ENCODE measurements around the gene WSB1.
"Not testable (repeated sequence)": the region's sequence is repeated elsewhere in the genome, so short reads cannot be mapped to it uniquely, and the experiment has no call there.

WSB1 gene

DNA sequence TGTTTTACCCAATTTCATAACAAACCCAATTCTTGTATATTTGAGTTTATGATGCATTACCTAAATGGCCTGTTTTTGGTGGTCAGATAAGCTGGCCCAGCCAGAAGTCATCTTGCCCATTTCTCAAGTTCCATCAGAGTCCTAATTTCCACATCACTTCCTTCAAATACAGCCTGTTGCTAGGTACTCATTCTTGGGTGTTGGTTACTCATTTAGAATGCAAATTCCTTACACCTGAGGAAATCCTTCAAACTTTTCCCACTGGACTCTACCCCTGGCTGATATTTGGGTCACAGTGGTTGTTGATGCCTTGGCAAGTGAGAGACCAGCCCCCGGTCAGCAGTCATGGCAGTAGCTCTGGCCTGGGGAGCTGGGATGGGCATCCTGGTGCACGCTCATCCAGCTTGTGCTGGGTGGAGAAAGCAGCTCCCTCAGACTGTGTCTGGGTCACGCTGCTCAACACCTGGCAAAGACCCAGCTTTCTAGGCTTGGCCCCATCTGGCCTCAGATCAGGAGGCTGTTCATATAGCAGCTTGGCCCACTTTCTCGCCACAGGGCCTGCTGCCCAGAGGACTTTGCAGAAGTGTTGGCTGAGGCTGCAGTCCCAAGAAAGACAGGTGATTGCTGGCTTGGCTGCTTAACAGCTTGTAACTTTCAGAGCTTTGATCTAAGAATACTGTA lies 25.8 kb downstream of the WSB1 start:
- no peak for DNase-seq

DNA sequence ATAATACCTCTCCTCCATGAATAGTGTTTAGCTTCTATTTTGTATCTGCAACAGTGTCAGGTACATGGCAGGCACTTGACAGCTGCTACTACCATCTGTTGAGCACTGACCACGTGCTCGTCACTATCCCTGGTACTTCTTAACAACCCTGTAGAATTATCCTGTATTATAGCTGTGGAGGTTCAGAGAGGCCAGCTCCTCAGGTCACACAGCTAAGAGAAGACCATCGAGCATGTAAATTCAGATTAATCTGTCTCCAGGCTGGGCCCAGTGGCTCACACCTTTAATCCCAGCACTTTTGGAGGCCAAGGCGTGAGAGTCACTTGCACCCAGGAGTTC lies 26.3 kb downstream of the WSB1 start:
- no peak for DNase-seq

DNA sequence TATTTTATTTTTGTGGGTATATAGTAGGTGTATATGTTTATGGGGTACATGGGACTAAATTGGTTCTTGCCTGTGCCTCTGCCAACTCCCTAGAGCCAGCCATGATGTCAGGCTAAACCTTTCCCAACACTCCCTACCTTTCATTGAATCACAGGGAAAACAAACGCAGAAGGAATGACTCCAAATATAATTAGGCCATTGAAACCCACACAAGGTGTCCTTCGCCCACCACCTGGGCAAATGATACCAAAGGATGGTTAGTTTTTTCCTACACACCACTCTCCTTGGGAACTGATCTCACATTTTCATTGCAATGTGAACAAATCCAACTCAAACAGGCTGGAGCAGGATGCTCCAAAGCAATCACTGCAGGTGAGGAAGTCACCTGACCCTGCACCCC lies 27.5 kb downstream of the WSB1 start:
- DNase-seq: no peak

DNA sequence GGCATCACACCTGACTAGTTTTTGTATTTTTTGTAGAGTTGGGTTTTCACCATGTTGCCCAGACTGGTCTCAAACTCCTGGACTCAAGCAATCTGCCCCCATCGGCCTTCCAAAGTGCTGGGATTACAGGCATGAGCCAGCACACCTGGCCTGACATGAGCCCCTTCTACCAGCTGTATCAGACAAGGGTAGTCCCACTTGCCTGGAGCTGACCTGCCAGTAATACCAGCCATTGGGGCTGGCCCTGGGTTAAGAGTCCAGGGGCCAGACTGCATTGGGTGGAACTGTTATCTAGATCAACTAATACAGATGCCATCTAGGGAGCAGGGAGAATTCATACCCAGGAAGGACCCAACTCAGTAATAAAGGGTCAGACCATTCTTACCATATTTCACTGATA lies 28.1 kb downstream of the WSB1 start:
- no peak for DNase-seq

DNA sequence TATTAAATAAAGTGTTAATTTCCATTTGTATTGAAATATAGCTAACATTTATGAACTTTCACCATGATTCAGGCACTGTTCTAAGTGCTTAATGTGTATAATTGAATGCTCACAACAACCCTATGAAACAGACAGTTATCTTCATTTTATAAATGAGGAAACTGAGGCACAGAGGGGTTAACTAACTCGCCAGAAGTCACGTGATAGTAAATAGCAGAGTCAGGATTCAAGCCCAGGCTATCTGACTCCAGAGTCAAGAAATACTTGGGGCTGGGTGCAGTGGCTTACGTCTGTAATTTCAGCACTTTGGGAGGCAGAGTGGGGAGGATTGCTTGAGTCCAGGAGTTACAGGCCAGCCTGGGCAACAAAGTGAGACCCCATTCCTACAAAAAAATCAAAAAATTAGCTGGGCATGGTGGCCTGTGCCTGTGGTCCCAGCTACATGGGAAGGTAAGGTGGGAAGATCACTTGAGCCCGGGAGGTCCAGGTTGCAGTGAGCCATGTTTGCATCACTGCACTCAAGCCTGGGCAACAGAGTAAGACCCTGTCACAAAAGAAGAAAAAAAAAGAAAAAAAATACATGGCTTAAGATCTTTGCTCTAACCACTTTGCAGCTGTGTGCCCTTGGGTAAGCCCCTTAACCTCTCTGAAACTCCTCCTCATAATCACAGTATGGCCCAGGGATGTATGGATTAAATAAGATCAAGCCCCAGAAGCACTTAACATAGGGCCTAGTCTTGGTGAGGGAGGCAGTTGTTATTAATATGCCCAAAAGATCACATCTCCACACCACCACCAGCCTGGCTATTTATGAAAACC lies 29.0 kb downstream of the WSB1 start:
- DNase-seq: no peak

DNA sequence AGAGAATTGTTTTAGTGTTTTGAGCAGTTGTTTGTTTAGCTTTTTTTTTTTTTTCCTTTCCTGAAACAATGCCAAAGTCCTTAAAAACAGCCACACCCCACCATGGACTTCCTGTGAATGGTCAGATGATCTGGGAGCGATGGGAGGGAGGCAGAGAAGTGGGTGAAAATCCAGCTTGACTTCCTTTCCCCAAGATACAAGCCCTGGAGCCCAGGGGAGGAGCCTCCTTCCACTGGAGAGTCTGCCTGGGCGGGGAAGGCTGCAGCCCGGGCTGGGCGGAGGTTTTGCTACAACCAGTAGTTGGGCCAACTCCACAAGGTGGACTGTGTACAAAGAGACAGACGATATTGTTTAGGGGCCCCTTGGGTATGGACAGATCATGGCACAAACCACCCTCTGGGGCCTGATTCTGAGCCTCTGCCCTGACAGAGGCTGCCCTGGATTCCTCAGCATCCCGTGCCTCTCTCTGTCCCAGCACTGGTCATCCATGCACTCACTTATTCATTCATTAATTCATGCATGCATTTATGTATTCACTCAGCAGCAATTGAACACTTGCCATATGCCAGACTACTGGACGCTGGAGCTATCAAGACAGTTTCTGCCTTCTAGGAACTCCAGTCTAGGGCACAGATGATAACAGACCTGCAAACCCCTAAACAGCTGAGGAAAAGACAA lies 29.8 kb downstream of the WSB1 start:
- no peak for DNase-seq

DNA sequence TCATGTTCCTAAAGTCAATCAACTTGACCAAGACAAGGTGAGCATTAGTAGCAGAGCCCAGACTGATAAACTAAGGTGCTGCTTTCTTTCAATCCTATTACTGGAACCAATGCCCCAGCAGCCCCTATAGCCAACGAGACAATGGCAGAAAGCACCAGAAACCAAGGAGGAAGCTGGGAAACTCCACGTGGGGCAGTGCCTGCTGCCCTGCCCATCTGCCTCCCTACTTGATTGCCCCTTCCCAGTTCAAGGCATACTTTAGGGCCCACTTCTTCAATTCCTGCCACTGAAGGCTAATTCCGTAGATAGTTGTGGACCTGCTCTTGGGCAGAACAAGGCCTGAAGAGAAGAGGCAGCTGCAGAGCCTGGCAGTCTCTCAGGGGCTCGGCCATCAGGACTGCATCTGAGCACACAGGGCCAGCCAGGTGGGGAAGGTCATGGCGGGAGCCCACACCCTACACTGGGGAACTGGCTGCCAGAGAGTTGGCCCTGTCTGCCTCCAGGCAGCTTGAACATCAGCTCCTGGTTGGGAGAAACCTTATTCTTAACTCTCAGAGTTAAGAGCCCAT lies 30.9 kb downstream of the WSB1 start:
- no peak for DNase-seq

DNA sequence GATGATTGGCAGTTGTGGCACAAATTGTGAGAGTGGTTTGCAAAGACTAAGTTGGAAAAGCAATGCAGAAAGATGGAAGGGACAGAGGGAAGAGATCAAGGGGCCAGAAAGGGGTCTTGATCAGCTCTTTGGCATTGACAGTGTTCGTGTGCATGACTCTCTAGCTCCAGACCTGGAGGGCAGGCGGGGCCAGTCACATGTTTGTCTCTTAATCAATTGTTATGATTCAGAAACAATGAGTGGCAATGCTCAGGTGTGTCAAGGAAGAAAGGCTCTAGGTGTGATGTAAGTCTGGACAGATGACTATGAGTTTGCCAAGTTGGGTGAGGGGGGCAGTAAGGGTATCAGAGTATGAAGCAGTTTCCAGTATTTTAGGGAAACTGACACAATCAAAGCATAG lies 32.1 kb downstream of the WSB1 start:
- no peak for DNase-seq

DNA sequence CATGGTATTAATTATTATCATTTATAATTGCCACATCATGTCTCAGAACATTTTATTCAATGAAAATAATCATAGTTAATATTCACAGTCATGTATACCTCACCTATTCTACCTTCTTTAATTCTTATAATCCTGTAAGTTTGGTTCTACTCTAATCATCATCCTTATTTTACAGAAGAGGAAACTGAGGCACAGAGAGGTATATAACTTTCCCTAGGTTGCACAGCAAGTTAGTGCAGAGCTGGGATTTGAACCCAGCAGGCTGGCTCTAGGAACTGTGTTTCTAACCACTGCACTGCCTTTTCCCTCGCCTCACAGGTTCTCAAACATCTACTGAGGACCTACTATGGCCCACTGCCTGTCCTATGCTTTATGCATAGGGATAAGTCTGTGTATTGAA lies 32.7 kb downstream of the WSB1 start:
- DNase-seq: no peak

DNA sequence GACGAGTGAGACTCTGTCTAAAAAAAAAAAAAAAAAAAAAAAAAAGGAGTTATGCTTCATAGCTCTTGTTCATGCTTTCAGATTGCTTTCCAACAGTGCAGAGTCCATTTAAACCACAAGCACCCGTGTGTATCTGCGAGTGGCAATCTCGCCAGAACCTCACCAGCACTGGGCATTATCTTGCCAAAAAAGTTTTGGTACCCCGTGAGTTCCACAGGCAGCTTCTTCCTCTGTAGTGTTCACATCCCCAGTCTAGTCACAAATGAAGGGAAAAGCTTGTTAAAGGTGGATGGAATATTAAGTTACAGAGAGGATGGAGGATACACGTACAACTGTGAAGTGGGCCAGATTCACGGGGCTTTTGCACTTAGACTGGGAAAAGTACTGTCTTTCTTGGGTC lies 33.5 kb downstream of the WSB1 start:
- no peak for DNase-seq

DNA sequence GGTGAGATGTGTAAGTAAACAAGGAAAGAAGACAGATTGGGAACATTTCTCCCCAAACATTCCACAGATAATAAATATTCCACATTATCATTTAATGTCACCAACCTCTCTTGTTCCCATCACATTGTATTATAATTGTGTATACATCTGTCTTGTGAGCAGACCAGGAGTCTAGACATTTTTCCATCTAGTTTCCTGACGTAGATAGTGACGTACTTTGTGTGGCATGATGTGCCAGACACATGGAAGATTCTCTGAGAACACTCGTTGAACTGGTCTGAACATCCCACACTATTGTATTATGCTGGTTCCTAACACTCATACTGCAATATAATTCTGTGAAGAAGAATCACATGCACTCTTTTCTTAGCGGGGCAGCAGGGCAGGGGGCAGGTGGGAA lies 34.0 kb downstream of the WSB1 start:
- DNase-seq: no peak

DNA sequence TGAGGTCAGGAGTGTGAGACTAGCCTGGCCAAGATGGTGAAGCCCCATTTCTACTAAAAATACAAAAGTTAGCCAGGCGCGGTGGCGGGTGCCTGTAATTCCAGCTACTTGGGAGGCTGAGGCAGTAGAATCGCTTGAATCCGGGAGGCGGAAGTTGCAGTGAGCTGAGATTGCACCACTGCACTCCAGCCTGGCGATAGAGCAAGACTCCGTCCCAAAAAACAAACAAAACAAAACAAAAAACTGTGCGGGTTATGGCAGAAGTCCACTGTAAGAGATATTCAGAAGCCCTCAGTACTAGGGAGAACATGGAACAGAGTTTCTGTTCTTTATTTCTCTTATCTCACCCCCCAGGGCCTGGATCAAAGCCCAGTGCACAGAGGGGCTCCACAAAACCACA lies 34.8 kb downstream of the WSB1 start:
- not testable (repeated sequence) for DNase-seq

DNA sequence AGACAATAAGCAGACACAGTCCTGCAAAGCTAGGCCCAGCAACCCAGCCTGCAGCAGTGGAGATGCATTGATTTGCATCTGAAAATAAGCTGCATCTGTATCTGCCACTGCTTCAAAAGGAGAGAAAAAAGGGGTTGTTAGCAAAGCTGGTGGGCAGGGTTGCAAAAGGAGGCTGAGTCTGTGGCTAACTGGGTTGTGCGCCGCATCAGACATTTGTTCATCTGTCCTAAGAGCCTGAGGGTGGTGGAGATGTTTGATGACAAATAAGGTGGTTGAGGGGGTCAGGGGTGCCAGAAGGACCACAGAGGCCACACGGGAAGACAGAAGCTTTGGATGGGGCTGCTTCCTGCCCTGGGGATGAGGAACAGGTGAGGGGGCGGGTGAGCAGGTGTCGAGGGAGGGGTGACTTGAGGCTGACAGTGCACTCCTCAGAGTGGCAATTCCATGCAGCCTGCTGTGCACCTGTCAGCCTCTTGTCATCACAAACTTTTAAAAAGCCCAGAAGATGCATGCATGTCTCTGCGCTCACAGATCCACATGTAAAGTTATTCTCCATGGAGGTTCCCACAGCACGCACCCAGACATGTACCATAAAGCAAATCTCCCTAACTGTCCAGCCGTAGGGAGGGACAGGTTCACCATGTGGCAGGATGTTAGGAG lies 35.4 kb downstream of the WSB1 start:
- DNase-seq: no peak

DNA sequence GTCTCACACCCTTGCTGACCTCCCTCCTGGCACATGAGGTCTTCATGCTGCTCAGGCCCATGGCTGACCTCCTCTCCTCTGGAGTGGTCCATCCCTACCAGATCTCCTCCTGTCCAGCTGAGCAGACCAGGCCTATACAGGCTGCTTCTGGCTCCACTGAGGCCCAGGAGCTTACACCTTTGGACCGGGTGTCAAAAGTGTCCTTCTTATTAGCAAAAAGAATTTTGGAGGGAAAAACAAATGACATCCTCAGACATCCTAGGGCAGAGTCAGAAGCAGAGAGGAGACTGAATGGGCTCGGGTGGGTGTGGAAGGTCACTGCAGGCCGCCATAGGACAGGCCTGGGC lies 38.1 kb downstream of the WSB1 start:
- no peak for DNase-seq

DNA sequence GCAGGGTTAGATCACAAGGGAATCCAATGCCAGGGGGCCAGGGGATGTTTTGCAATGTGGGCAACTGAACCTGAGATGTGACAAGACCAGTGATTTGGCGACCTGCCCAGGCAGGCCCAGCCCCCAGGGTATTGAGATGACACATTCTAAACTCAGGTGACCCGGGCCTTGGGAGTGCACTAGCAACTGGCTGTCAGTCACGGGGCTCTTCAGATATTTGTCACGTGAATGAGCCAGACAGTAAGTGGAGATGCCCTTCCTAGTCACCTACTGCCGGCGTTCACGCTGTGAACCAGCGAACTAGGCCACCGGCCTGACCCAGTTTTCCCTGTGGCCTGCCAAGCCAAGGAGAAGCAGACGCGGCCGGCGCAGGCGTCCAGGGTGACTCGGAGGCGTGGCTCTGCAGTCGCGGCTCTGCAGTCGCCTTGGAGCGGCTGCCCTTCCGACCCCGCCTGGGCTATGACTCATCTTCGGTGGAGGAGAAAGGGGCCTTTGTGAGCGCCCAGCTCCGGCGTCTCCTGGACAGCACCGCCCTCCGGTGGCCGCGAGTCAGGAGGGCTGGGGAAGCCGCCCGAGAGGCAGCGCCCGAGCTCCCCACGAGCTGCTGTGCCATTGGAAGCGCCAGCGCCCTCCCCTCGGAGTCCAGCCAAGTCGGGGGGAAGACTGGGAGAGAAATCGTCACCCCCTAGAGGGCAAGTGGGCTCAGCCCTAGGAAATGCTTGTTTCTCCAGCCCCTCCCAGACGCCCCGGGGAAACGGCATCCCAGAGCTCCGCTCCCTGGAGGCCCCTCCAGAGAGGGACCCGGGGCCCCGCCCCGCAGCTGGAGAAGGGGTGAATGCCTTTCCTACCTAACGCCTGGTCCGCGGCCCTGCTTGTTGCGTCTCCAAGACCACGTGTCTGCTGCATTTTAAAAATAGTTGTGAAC lies 38.8 kb downstream of the WSB1 start:
- peak; percentile 89 for DNase-seq

DNA sequence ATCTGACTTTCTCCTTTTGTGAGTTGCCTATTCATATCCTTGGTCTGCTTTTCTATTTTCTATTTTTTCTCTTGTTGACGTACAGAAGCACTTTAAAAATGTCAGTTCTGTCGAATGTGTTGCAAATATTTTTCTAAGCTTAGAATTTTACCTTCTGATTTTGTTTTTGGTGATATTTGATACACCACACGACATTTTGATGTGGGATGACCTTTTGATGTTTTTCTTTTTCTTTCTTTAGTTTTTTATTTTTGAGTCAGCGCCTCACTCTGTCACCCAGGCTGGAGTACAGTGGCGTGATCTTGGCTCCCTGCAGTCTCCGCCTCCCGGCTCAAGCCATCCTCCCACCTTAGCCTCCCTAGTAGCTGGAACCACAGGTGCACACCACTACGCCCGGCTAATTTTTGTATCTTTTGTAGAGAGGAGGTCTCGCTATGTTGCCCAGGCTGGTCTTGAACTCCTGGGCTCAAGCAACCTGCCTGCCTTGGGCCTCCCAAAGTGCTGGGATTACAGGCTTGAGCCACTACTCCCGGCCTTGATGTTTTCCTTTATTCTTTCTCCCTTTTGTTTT lies 39.6 kb downstream of the WSB1 start:
- DNase-seq: peak; percentile 13

DNA sequence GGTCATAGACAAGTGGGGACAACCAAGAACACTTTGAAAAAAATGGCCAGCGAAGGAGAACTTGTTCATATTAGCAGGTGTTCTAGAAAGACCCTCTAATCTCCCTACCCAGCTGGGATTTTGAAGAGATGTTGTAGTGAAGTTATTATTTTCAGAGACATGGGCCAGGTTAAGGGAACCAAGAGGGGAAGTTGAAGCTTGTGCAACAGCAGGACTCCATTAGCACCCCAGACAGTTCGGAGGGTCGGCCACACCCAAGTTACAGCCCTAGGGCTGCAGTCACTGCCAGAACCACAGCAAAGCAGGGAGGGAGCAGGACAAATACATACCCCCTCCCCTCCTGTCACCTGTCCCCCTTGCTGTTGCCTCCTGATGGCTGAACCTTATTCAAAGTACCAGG lies 42.3 kb downstream of the WSB1 start:
- DNase-seq: no peak

DNA sequence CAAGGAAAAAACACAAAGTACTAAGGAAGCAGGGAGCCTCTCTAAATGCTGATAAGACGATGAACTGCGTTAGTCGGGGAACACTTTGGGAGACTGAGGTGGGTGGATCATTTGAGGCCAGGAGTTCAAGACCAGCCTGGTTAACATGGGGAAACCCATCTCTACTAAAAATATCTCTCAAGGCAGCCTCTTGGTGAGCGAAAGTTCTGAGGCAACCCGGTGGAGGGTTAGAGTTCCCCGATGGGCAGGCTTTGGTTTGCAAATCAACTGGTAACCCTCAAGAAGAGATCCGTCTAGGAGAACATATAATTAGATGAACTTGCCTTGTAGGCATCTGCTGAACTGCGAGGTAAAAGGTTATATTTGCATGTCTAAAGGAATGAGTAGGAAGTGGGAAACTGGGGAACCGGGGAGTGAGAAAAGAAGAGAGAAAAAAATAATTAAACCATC lies 44.6 kb downstream of the WSB1 start:
- no peak for DNase-seq

DNA sequence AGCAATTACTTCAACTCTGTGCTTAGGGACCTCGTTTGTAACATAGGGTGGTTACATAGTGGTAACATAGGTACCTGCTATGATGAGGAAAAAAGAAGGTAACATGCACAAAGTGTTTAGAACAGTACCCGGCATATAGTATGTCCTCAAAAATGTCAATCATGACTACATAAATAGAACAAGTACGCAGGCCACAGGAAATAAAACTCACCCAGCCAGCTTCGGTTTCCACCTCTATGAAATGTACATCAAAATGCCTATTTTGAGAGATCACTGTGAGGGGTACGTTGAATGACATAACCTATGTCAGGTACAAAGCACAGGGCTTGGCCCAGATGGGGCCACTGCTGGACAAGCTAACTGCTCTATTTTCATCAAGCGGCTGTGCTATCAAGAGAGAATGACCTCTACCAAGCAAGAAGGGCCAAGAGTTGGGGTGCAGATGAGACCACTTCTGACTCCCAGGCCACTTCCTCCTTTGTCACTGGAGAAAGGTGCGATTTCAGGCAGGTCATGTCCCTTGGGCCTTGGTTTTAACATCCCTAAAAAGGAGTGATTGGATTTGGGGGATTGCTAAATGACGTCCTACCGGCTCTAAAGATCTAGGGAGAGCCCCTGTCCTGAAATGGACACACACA lies 45.4 kb downstream of the WSB1 start:
- no peak for DNase-seq

DNA sequence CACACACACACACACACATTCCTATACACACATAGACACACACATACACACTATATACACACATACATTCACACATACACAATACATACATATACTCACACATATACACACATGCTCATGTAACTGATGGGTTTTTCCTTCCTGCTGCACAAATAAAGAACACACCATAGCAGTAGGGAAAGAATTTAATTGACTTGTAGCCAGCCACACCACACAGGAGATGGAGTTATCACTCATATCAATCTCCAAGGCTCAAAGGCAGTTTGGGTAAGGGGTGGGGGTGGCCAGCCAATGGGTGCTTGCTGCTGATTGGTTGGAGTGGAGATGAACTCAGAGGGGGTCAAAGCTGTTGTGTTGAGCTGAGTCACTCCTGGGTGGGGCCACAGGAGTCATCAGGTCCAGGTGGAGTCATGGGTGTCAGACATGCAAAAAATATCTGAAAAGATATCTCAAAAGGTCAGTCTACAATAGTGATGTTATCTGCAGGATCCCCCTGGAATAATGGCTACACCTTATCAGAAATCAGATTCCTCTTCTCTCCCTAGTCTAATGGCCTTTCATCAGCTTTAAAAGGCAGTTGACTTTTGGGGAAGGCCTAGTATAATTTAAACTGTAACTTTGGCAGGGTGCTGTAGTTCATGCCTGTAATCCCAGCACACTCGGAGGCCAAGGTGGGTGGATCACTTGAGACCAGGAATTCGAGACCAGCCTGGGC lies 46.1 kb downstream of the WSB1 start:
- peak; percentile 18 for DNase-seq

DNA sequence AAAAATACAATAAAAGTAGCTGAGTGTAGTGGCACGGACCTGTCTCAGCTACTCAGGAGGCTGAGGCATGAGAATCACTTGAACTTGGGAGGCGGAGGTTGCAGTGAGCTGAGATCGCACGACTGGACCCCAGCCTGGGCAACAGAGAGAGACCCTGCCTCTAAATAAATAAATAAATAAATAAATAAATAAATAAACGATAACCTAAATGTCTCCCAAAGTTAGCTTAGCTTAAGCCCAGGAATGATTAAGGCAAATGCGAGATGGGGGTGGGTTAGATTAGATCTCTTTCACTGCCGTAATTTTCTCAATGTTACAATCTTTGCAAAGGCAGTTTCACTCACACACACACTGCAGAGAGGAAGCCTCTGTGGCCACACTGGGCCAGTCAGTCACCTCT lies 46.7 kb downstream of the WSB1 start:
- DNase-seq: no peak
